GDM1 (cell line): Measurements from ENCODE around the gene DUSP23.

Source experiments
- DNase-seq: peaks from one replicate; lab custom pipeline; 2025; lab: John Stamatoyannopoulos, UW

Gene DUSP23

GRCh38 chr1:159780583-159781582 lies at the start of gene DUSP23:
Gene DUSP23 (plus strand): TSS chr1:159780962. CDS start chr1:159781101, 139 bp downstream.
- peak; percentile 96 for DNase-seq

GRCh38 chr1:159737238-159737916 lies 43.4 kb upstream of the DUSP23 start:
- no peak for DNase-seq

GRCh38 chr1:159743651-159744410 lies 36.9 kb upstream of the DUSP23 start:
- DNase-seq, result no peak

GRCh38 chr1:159746666-159747065 lies 34.1 kb upstream of the DUSP23 start:
- DNase-seq, result peak; percentile 58

- no peak for DNase-seq
These were observed 32.4 kb upstream of the DUSP23 start for GRCh38 chr1:159748370-159748769.

GRCh38 chr1:159749630-159750029 lies 31.1 kb upstream of the DUSP23 start:
- no peak for DNase-seq

GRCh38 chr1:159750621-159751020 lies 30.1 kb upstream of the DUSP23 start:
- no peak for DNase-seq

GRCh38 chr1:159751031-159751430 lies 29.7 kb upstream of the DUSP23 start:
- no peak for DNase-seq

GRCh38 chr1:159752135-159752580 lies 28.6 kb upstream of the DUSP23 start:
- no peak for DNase-seq

- DNase-seq, result no peak
These were observed 27.4 kb upstream of the DUSP23 start for GRCh38 chr1:159753386-159753785.

- DNase-seq, result no peak
These were observed 25.2 kb upstream of the DUSP23 start for GRCh38 chr1:159755451-159756007.

GRCh38 chr1:159756397-159756796 lies 24.4 kb upstream of the DUSP23 start:
- peak; percentile 40 for DNase-seq

GRCh38 chr1:159763686-159764085 lies 17.1 kb upstream of the DUSP23 start:
- no peak for DNase-seq

GRCh38 chr1:159765806-159766205 lies 15.0 kb upstream of the DUSP23 start:
- DNase-seq, result no peak

- DNase-seq, result no peak
These were observed 9.5 kb upstream of the DUSP23 start for GRCh38 chr1:159771127-159771895.

- no peak for DNase-seq
These were observed 6.3 kb upstream of the DUSP23 start for GRCh38 chr1:159774465-159774864.

- no peak for DNase-seq
These were observed 5.0 kb upstream of the DUSP23 start for GRCh38 chr1:159775716-159776115.

- no peak for DNase-seq
These were observed 2.5 kb upstream of the DUSP23 start for GRCh38 chr1:159778266-159778665.

GRCh38 chr1:159779403-159779851 lies 1.3 kb upstream of the DUSP23 start:
- no peak for DNase-seq

- no peak for DNase-seq
These were observed 1.2 kb downstream of the DUSP23 start for GRCh38 chr1:159781992-159782391.

- no peak for DNase-seq
These were observed 3.0 kb downstream of the DUSP23 start for GRCh38 chr1:159783724-159784123.
